ENCODE measurements around the gene TMEM107.

TMEM107 gene

DNA sequence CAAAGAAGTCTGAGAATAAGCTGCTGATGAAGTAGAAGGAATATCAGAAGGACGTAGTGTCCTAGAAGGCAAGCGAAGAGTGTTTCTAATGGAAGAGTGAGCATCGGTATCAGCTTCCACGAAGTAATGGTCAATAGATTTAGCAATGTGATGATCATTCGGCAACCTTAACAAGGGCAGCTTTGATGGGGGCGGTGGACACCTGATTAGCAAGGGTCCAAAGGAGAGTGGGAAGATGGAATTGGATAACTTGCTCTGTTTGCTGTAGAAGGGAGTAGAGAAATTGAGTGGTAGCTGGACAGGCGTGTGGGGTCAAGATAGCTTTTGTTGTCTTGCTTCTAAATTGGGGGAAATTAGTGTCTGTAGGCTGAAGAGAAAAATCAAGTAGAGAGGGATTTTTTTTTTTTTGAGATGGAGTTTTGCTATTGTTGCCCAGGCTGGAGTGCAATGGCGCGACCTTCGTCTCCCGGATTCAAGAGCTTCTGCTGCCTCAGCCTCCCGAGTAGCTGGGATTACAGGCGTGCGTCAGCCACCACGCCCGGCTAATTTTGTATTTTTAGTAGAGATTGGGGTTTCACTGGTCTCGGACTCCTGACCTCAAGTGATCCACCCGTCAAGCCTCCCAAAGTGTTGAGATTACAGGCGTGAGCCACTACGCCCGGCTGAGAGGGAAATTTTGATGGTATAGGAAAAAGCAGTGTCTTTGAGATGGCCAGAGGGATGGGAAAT, 38.4 kb downstream of the TMEM107 start:
- DNase-seq = peak in 1 of 4 experiments; percentile 23

DNA sequence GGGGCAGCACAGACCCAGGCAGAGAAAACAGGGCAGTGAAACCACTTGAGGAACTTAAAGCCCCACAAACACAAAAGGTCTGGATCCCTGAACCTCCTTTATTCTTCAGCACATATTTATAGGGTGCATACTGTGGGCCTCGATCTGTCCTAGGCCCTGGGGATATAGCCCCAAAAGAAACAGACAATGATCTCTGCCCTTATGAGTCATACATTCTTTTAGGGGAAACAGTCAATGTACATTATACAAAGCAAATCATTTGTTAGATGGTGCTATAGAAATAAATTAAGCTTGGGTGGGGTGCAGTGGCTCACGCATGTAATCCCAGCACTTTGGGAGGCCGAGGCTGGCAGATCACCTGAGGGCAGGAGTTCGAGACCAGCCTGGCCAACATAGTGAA, 42.2 kb downstream of the TMEM107 start:
- no peak for DNase-seq

DNA sequence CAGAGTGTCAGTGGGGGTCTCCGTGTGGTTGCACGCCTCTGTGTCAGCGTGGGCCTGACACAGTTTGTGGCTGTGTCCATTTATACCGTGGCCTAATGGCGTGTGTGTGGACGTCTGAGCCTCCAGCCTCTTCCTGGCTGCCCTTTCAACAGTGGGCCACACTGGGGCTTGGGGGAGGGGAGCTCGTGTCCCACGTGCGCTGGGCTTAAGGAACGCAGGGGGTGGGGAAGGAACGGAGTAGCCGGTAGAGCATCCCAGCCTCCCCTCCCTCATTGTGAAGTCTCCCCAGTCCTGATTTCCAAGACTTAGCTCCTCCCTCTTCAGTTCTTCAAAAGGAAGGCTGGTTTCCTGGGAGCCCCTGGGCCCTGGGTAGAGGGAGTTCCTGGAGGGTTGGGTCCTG, 42.8 kb downstream of the TMEM107 start:
- no peak for DNase-seq

DNA sequence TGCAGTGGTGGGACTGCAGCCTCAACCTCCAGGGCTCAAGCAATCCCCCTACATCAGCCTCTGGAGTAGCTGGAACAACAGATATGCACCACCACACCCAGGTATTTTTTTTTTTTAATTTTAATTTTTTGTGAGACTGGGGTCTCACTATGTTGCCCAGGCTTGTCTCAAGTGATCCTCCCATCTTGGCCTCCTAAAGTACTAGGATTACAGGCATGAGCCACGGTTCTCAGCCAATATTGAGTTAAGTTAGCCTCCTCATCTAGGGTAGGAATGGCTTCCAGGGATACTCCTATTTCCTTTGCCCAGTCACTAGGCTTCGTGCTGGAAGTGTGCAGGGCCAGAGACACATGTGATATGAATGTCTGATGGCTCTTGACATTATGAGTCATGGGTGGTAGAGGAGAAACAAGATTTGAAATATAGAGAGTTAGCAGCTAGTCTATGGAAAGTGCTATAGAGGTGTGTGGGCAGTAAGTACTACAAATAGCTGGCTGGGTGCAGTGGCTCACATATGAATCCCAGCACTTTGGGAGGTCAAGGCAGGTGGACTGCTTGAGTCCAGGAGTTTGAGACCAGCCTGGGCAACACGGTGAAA, 44.2 kb downstream of the TMEM107 start:
- no peak for DNase-seq

DNA sequence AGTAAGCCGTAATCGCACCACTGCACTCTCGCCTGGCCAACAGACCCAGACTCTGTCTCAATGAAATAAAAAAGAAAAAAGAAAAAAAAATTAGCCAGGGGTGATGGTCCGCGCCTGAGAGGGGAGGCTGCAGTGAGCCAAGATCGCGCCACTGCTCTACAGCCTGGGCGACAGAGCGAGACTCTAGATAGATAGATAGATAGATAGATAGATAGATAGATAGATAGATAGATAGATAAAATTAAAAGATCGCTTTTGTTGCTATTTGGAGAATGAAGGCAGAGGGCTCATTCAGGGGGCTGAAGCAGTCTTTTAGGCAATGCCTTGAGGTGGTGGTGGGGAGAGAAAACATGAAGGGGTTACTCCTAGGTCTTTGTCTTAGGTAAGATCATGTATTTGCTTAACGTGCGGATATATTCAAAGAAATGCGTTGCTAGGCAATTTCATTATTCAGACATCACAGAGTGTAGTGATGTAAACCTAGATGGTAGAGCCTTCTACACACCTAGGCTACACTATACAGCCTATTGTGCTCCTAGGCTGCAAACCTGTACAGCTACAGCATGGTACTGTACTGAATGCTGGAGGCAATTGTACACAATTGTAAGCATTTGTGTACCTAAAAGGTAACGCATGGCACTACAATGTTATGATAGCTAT, 47.9 kb downstream of the TMEM107 start:
- DNase-seq = no peak

DNA sequence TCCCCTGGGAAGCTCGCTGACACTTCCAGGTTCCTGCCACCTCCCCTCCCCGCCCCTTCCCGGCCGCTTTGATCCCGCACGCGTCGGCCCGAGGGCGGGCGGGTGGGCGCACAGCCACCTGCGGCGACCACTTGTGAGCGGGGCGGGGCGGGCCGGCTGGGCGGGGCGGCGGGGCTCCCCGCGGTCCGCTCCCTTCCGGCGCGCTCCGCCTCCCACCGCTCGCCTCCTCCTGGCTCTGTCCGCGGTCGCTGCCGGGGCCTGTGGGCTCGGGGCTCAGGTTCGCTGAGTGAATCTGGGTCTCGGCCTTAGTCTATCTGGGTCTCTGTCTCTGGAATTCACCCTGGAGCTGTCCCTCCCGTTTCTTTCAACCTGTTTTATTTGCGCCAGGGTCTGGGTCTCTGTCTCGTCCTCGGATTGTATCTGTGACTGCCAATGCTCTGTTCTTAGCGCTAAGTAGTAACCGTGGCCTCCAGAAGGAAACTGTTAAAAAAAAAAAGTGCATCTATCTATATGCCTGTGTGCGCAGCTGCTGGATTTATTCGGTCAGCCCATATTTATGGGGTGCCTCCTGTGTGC, 49.6 kb downstream of the TMEM107 start:
- peak in 3 of 4 experiments; percentile 29 to 64 (median 51) for DNase-seq

DNA sequence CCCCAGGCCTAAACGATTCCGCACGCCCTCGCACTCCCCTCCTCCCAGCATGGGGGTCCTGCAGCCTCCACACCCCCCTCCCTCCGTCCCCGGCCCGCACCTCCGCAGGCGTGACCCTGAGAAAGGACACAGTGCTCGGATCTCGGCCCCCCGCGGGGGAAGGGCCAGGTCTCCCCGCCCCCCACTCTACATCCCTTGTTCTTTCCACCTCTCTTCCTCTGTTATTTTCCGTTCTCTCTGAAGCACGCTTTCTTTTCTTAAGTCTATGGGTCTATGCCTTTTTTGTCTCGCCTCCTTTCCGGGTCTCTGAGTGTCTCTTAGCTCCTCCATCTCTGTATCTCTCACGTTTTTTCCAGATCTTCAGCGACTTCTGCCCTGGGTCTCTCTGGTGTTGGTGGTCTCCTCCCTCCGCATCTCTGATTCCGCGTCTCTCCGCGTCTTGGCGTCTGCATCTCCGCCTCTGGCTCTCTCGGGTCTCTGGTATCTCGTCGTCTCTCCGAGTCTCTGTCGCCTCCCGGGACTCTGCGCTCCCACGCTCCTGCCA, 50.2 kb downstream of the TMEM107 start:
- no peak for DNase-seq

DNA sequence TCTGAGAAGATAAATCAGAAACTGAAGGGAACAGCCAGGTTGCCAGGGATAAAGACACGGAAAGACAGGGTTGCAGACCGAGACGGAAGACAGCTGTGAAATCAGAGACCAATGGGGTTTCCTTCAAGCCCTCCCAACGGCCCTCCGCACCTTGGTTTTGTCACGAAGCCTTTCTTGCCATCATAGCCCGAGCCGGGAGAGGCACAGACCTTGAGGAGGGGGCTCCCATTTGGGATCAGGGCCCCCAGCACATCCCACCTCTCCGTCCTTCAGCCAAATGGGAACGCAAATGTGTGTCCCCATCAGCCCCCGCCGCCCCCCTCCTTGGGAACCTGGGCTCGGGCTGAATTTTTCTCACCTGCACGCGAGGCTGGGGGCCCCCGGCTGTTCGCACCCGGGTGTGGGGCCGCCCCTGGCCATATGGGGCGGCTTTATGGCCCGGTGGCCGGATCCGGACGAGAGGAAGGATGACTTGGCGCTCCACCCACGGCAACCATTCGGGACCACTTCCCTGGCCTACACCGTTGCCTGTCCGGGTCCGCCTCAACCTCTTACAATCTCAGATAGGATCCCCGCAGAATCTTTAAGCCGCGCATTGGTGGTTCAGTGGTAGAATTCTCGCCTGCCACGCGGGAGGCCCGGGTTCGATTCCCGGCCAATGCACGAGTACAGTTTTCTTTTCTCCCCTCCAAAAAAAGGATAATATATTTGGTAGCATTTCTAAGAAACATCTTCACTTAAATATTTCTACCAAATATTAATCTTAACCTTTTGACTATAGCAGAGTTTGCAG, 50.8 kb downstream of the TMEM107 start:
- peak; percentile 75 to 88 (median 81) for DNase-seq

DNA sequence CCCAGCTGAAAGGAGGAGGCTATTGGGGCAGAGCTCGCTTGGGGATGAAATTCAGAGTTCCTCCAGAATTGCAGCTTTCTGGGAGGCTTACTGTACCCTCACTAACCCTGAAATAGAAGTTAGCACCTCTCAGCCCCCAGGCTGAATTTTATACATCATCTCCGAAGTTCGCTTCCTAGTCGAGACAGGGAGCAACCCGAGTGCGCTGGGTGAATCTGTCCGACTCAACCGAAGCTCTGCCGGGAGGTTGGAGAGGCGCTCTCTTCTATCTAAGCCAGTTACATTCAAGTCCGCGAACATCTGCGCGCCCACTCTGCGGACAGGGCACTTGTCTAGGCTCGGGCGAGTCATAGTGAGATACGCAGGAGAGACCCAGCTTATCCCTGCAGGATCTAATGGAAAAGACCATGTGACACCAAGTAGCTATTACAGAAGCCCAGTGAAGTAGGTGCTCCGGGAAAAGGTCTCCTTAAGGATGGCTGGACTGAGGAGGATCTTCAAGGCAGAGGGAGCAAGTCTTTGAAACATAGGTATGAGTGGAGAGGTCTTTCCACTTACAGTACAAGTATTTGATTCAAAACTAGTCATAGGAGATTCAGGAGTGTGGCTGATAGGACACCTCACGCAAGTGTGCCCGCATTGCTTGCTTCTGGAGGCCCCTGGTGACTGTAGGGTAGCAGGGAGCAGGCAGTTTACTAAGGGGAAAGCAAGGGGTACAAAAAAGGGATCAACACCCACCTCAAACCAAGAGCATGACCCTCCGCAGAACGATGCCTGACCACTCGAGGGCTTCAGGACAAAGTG, 51.6 kb downstream of the TMEM107 start:
- DNase-seq = peak in 3 of 4 experiments; percentile 21 to 43 (median 21)

DNA sequence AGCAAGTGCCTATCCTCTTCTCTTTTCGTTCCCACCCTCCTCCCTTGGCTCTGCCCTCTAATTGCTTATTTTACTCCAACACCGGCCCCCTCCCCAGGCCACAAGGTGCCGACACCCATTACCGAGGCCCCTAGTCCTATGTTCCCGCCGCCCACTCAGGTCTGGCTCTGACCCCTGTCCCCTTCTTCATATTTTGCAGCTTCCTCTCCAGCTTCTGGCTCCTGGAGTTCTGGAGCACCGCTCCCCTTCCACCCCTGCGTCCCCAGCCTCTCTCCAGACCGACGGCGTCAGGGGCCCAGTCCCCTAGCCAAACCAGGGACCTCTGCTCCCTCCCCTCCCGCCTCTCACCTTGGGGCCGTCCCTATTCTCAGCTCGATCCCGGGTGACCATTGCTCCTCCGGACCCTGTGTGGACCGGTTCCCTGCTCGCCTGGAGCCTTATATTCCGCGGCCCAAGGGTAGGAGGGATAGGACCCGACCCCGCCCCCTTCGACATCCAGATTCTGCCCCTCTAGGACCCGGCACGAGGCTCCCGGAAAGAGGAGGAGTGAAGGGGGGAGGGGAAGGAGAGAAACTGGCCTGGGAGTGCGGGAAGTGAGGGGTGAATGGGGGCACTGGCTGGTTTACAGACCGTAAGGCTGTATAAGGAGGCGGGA, 52.4 kb downstream of the TMEM107 start, which contains the start of gene HES7:
Gene HES7, minus strand, starts transcription at position 412 of the 655 bp plus-strand sequence. Its CDS starts 22 bp downstream, at position 390.
- peak in 1 of 4 experiments; percentile 26 for DNase-seq

DNA sequence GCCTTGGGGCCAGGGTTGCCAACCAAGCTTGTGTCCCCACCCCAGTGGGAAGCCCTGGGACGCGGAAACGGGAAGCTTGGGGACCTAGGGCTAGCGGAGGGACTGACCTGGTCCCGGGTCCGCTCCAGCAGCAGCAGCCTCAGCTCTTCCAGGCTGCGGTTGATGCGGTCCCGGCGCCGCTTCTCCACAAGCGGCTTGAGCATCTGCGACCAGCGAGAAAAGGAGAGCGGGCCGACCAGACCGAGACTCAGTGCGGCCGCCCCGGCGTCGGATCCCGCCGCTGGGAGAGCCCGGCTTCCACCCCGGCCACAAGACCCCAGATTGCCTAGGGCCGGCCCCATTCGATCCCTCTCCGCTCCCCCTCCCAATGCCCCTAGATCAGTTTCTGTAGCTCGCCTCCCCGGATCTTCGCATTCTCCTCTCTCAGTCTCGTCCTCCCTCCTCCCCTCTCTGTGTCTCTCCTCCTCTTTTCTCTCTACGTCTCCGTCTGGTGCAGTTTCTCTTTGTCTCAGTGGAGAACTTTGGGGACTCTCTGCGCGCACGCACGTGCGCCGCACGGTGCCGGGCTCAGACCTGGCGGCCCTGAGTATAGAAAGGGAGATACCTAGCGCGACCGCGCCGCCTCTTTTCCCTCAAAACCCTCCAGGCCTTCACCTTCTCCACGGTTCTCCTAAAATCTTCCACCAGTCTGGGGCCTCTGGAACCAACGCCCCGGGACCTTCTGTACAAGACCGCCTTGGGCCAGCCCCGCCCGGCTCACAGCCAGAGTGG, 53.1 kb downstream of the TMEM107 start:
- peak in 3 of 4 experiments; percentile 9 to 57 (median 33) for DNase-seq

Measured in suppressor macrophage (primary cell).